AG09319 (cell line): ENCODE data around the gene NUB1.

Experiments
- DNase-seq: peaks from one replicate; pipeline ENCODE4 v3.0.0-alpha.2; 2010; ENCODE audit warnings: low read depth; ENCODE audit errors: extremely low read depth
- TF ChIP-seq, protein P1 (sequence below): IDR thresholded peaks from 2 replicates; pipeline ENCODE4 v1.5.1; 2011; ENCODE audit warnings: low read depth, mild to moderate bottlenecking, inconsistent platforms, low read length, moderate library complexity

The NUB1 gene

DNA sequence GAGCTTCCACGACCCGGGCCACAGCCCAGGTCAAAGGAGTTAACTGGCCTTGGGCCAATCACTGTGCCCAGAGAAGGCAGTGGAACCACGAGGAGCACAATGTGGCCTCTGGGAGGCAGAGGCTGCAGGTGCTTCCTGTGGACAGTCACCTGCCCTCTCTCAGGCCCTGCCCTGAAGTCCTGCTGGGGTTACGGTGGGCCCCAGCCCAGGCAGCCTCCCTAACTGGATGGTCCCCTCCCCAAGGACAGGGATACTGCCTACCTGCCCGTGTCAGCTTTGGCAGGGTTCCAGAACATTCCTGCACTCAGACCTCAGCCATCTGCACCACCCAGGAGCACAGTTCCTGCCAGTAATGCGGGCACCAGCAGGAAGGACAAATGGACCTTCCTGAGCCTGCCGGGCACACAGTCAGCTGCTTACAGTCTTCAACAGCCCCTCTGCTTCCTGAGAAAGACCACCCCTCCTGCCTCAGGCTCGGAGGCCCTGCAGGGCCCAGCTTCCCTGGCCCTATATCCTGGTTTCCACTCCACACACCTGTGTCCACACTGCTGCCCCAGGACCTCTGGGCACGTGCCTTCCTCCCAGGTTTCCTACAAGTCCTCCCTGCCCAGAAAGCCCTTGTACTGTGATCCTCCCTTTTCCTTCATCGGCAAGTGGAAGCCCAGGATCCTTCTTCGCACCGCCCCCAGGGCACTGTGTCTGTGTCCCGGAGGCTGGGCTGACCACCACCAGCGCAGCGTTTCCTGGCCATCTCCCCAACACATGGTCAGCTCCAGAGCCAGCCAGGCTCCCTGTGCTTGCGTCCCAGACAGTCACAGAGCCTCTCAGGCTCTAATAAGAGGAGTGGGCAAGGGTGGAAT is 44.9 kb downstream of the NUB1 start:
- no peak for DNase-seq
- TF ChIP-seq, protein P1, sequence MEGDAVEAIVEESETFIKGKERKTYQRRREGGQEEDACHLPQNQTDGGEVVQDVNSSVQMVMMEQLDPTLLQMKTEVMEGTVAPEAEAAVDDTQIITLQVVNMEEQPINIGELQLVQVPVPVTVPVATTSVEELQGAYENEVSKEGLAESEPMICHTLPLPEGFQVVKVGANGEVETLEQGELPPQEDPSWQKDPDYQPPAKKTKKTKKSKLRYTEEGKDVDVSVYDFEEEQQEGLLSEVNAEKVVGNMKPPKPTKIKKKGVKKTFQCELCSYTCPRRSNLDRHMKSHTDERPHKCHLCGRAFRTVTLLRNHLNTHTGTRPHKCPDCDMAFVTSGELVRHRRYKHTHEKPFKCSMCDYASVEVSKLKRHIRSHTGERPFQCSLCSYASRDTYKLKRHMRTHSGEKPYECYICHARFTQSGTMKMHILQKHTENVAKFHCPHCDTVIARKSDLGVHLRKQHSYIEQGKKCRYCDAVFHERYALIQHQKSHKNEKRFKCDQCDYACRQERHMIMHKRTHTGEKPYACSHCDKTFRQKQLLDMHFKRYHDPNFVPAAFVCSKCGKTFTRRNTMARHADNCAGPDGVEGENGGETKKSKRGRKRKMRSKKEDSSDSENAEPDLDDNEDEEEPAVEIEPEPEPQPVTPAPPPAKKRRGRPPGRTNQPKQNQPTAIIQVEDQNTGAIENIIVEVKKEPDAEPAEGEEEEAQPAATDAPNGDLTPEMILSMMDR: no peak

DNA sequence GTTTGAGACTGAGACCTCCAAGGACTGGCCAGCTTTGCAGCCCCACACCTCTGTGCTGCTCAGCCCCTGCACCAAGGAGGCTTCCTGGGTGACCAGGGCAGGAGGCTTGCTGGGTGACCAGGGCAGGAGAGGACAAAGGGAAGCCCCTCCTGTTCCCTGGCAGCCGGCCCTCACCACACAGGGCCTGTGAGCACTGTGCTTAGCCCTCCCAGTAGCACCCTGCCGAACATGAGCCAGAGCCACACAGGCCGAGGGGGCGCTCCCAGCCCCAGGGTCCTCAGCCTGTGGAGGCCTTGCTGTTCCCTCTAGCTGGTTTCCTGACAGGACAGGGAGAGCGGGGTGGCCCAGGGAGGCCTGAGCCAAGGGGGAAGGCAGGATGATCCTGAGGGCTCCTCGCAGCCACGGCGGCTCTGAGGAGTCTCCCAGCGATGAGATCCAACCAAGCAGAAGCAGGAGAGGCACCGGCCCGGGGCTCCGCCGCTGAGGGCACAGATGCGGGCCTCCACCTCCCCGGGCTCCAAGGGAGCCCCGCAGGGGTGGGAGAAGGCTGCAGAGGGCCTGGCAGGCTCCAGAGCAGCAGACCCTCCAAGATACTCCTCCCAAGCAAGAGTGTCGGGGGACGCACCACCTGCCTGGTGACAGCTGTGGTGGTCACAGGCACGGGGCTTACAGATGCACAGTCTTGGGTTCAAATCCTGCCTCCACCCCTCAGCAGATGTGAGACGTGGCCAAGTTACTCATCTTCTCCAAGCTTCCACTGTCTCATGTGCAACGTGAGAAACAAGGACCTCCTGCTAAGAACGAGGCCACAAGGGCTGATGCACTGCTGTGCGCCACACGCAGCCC is 45.8 kb downstream of the NUB1 start:
- DNase-seq: no peak
- TF ChIP-seq, protein P1: no peak

DNA sequence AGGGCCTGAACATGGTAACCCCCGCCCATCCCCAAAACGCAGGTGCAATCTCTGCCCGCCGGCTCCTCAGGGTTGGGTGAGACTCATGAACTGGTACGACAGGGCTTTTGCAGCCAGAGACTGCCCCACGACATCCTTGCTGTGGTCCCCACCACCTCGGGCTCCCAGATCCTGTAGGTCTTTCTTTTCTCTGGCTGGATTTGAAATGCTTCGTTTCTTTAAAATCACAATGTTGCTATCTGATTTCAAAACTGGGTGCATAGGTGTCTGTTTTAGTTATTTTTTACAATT is 46.3 kb downstream of the NUB1 start:
- TF ChIP-seq, protein P1: no peak
- DNase-seq: no peak

DNA sequence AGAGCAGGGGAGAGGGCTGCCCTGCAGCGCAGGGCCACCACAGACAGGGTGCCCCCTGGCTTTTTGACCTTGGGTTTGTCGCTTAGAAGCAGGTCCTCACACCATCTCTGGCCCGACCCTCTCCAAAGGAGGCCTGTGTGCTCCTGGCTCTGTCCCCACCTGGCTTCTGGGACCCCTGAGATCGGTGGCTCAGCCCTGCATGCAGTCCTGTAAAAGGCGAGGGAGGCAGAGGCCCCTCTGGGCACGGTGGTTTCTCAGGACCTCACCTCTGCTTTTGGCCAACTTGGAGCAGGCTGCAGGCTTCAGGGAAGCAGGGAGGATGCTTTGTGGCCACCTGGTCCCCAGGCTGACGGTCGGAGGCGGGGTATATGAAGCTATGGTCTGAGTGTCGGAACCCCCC is 46.8 kb downstream of the NUB1 start:
- TF ChIP-seq, protein P1: no peak
- no peak for DNase-seq

DNA sequence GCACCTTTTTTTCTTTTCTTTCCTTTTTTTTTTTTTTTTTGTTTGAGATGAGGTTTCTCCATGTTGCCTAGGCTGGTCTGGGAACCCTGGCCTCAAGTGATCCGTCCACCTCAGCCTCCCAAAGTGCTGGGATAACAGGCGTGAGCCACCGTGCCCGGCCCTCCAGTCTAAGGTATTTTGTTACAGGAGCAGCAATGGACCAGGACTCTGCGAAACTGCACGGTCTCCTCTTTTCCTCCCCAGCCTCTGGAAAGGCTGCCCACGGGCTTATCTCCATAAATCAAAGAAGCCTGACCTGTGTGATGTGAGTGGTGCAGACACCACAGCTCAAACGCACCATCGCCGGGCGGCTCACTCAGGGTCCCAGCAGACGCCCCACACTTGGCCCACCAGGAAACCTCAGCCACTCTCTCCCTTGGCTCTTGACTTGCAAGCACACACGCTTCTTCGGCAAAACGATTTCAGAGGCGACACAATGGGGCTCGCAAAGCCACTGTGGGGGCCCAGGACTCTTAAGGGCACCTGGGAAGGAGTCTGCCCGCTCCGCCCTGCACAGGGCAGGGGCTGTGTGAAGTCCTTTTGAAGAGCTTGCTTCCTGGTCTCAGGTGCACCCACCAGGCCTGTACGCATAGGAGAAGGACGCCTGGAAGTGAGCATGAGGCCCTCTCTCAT is 47.6 kb downstream of the NUB1 start:
- DNase-seq: no peak
- TF ChIP-seq, protein P1: no peak

DNA sequence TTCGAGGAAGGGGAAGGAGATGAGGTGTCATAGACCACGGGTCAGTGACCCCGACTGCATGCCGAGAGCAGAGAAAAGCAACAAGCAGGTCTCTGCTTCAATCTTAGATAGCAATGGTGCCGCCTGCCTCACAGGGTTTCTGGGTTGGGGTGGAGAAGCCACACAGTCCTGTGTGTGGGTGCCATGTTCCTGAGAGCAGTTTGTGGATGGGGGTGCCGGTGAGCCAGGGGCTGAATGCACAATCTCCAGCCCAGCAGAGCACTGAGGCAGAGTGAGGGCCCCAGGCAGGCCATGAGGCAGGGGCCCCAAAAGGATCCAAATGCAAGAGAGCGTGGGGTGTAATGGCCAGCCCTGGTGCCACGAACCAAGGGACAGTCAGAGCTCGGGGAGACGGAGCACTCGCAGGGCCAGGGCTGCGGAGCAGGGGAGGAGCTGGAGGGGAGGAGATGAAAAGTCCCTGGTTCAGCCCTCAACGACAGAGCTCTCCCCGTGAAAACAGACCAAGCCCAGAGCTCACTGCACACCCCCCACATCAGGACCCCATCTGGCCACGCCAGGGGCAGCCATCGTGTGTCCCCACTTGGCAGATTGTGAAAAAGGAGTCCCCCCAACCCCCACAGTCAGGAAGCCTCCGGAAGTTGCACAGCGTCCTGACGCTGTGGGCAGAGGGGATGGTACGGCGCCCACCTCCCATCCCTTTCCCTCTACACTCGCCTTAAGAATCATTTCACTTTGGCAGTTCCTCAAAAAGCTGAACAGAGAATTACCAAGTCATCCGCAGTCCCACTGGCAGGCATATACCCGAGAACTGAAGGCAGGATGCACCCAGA is 48.4 kb downstream of the NUB1 start:
- TF ChIP-seq, protein P1: no peak
- no peak for DNase-seq
